H9 (cell line): ENCODE data around the gene SGCB. TPM values are rescaled to one million over a fixed set of nuclear protein-coding genes. Genes with fewer than 3 reads are reported as not detected.
"Not testable (repeated sequence)": the region's sequence is repeated elsewhere in the genome, so short reads cannot be mapped to it uniquely, and the experiment has no call there.

ENCODE experiments used
- DNase-seq: peaks from one replicate; pipeline ENCODE4 v3.0.0-alpha.2; 2017
- H2AFZ ChIP-seq: one replicate; pipeline ENCODE4 v1.6.1; 2013; ENCODE audit warnings: mild to moderate bottlenecking, low read length, control low read depth, moderate library complexity
- H2AK5ac ChIP-seq: 2 replicates; pipeline ENCODE4 v1.6.1; 2013; ENCODE audit warnings: low read length, control low read depth, mixed read lengths; ENCODE audit not compliant: insufficient read length
- H2BK120ac ChIP-seq: one replicate; pipeline ENCODE4 v1.6.1; 2013; ENCODE audit warnings: low read depth, mild to moderate bottlenecking, low read length, control low read depth, inconsistent platforms; ENCODE audit not compliant: poor library complexity, severe bottlenecking
- H2BK12ac ChIP-seq: 2 replicates; pipeline ENCODE4 v1.6.1; 2013; ENCODE audit warnings: low read length, control low read depth, mixed read lengths, low read depth; ENCODE audit not compliant: insufficient read length
- H2BK15ac ChIP-seq: 2 replicates; pipeline ENCODE4 v1.6.1; 2013; ENCODE audit warnings: low read depth, low read length, control low read depth
- H2BK20ac ChIP-seq: one replicate; pipeline ENCODE4 v1.6.1; 2013; ENCODE audit warnings: low read depth, mild to moderate bottlenecking, low read length, control low read depth, inconsistent platforms; ENCODE audit not compliant: poor library complexity, severe bottlenecking
- H2BK5ac ChIP-seq: 2 replicates; pipeline ENCODE4 v1.6.1; 2013; ENCODE audit warnings: low read length, control low read depth, mixed read lengths; ENCODE audit not compliant: insufficient read length
- H3K14ac ChIP-seq: 2 replicates; pipeline ENCODE4 v1.6.1; 2013; ENCODE audit warnings: low read length, control low read depth; ENCODE audit not compliant: insufficient read depth
- H3K18ac ChIP-seq: 2 replicates; pipeline ENCODE4 v1.6.1; 2013; ENCODE audit warnings: low read depth, mild to moderate bottlenecking, mixed read lengths, low read length, control low read depth; ENCODE audit not compliant: insufficient read length
- H3K23ac ChIP-seq: 2 replicates; pipeline ENCODE4 v1.6.1; 2013; ENCODE audit warnings: low read length, control low read depth, mixed read lengths, low read depth; ENCODE audit not compliant: insufficient read length
- H3K23me2 ChIP-seq: 2 replicates; pipeline ENCODE4 v1.6.1; 2013; ENCODE audit warnings: low read depth, mild to moderate bottlenecking, mixed read lengths, low read length, control low read depth; ENCODE audit not compliant: insufficient read length, poor library complexity, severe bottlenecking
- H3K27ac ChIP-seq: 2 replicates; pipeline ENCODE4 v1.5.1; 2013; ENCODE audit warnings: low read length, control low read depth, mixed read lengths, low read depth; ENCODE audit not compliant: insufficient read length
- H3K27me3 ChIP-seq: 2 replicates; pipeline ENCODE4 v1.6.1; 2013; ENCODE audit warnings: low read length, control low read depth, inconsistent platforms; ENCODE audit not compliant: insufficient read depth
- H3K4ac ChIP-seq: 2 replicates; pipeline ENCODE4 v1.6.1; 2013; ENCODE audit warnings: low read depth, mild to moderate bottlenecking, control low read depth, inconsistent platforms, low read length, moderate library complexity
- H3K4me1 ChIP-seq: 2 replicates; pipeline ENCODE4 v1.6.1; 2013; ENCODE audit warnings: low read length, control low read depth, inconsistent platforms; ENCODE audit not compliant: insufficient read depth
- H3K4me2 ChIP-seq: 2 replicates; pipeline ENCODE4 v1.6.1; 2013; ENCODE audit warnings: low read length, control low read depth, mixed read lengths; ENCODE audit not compliant: insufficient read length, insufficient read depth
- H3K56ac ChIP-seq: 2 replicates; pipeline ENCODE4 v1.6.1; 2013; ENCODE audit warnings: low read depth, mild to moderate bottlenecking, mixed read lengths, low read length, control low read depth; ENCODE audit not compliant: insufficient read length
- H3K79me1 ChIP-seq: 2 replicates; pipeline ENCODE4 v1.6.1; 2013; ENCODE audit warnings: low read depth, mild to moderate bottlenecking, moderate library complexity, low read length, control low read depth, inconsistent platforms; ENCODE audit not compliant: insufficient read depth, poor library complexity, severe bottlenecking
- H3K79me2 ChIP-seq: 2 replicates; pipeline ENCODE4 v1.6.1; 2013; ENCODE audit warnings: low read length, control low read depth, inconsistent platforms; ENCODE audit not compliant: insufficient read depth
- H3K9ac ChIP-seq: 2 replicates; pipeline ENCODE4 v1.6.1; 2013; ENCODE audit warnings: low read length, control low read depth, mixed read lengths; ENCODE audit not compliant: insufficient read length; ENCODE audit errors: extremely low read depth
- H3K9me3 ChIP-seq: one replicate; pipeline ENCODE4 v1.6.1; 2013; ENCODE audit warnings: low read depth, low read length, inconsistent platforms; ENCODE audit not compliant: control insufficient read depth
- H3T11ph ChIP-seq: one replicate; pipeline ENCODE4 v1.6.1; 2013; ENCODE audit warnings: mild to moderate bottlenecking, low read length, control low read depth, inconsistent platforms
- H4K20me1 ChIP-seq: one replicate; pipeline ENCODE4 v1.6.1; 2013; ENCODE audit not compliant: control insufficient read depth, insufficient read length, insufficient read depth
- H4K5ac ChIP-seq: 2 replicates; pipeline ENCODE4 v1.6.1; 2013; ENCODE audit warnings: low read depth, mild to moderate bottlenecking, mixed read lengths, low read length, control low read depth; ENCODE audit not compliant: insufficient read length
- H4K8ac ChIP-seq: replicated peaks from 2 replicates; pipeline ENCODE4 v1.6.1; 2013; ENCODE audit warnings: low read length, control low read depth, mixed read lengths, low read depth; ENCODE audit not compliant: insufficient read length
- H4K91ac ChIP-seq: 2 replicates; pipeline ENCODE4 v1.6.1; 2013; ENCODE audit warnings: low read depth, mild to moderate bottlenecking, moderate library complexity, mixed read lengths, low read length, control low read depth; ENCODE audit not compliant: insufficient read length
- H3K27ac Mint-ChIP-seq, 3 experiments: 2 replicates in 2 of 3; 3 replicates in 1 of 3; pipeline ENCODE4 v1.8.0; 2020 to 2021; ENCODE audit warnings: mixed read lengths in 3 of 3, mild to moderate bottlenecking in 1 of 3, moderate library complexity in 1 of 3
- H3K27me3 Mint-ChIP-seq: 2 replicates; pipeline ENCODE4 v1.8.0; 2021; ENCODE audit warnings: low read depth, mild to moderate bottlenecking, moderate library complexity, mixed read lengths
- H3K36me3 Mint-ChIP-seq, 3 experiments: 2 replicates in 2 of 3; 3 replicates in 1 of 3; pipeline ENCODE4 v1.8.0; 2020 to 2021; ENCODE audit warnings: low read depth in 3 of 3, mixed read lengths in 3 of 3; ENCODE audit not compliant: insufficient read depth in 1 of 3
- H3K4me1 Mint-ChIP-seq, 2 experiments: 2 replicates each; pipeline ENCODE4 v1.8.0; 2020; ENCODE audit warnings: mixed read lengths in 2 of 2
- H3K4me3 Mint-ChIP-seq, 2 experiments: 2 replicates in 1 of 2; 3 replicates in 1 of 2; pipeline ENCODE4 v1.8.0; 2020 to 2021; ENCODE audit warnings: mild to moderate bottlenecking in 2 of 2, mixed read lengths in 2 of 2, moderate library complexity in 1 of 2
- H3K9me3 Mint-ChIP-seq, 2 experiments: 2 replicates in 1 of 2; 3 replicates in 1 of 2; pipeline ENCODE4 v1.8.0; 2020; ENCODE audit warnings: mild to moderate bottlenecking in 2 of 2, mixed read lengths in 2 of 2, moderate library complexity in 1 of 2
- CTCF ChIP-seq: fragments of 200-600 bp; sonication (generic); conservative IDR thresholded peaks from 3 replicates; pipeline ENCODE4 v1.8.0; 2021; ENCODE audit warnings: antibody characterized with exemption, mild to moderate bottlenecking
- WGBS: extraction: QIAGEN DNeasy Blood & Tissue Kit; methylation state at CpG from one replicate; pipeline ENCODE4 v1.1.7; 2013; ENCODE audit warnings: missing lambda C conversion rate, low lambda C conversion rate, mixed read lengths; ENCODE audit not compliant: insufficient read length; ENCODE audit errors: extremely low coverage; 5-methylcytosine and 5-hydroxymethylcytosine counted together
- long read RNA-seq: library from polyadenylated mRNA; unstranded; transcript quantifications from one replicate; pipeline ENCODE4 v2.0.0, GENCODE V29; 2020
- total RNA-seq: library from RNA; stranded (reverse); gene quantifications from 2 replicates; pipeline ENCODE4 v1.2.1, GENCODE V29; 2021

SGCB gene
- 30.4 and 32.3 TPM in 2 replicates for total RNA-seq
- long read RNA-seq, full-length matches to known transcripts, result 147 of 191 reads
- long read RNA-seq, partial matches to known transcripts, result 4 of 191 reads
- long read RNA-seq, other reads (novel, unspliced or antisense), result 40 of 191 reads

GRCh38 chr4:52038103-52038912 is at the start of gene SGCB:
SGCB (minus strand) TSS chr4:52038299; CDS start chr4:52038259, 40 bp downstream.
- WGBS, result no CpG with 5 or more reads among the region's 70 CpGs

GRCh38 chr4:52086425-52086824 is 48.3 kb upstream of the SGCB start:
- H3K27me3 ChIP-seq, H3K27ac ChIP-seq, H3K4me1 Mint-ChIP-seq, H3K9me3 Mint-ChIP-seq, H2BK12ac ChIP-seq, H3K56ac ChIP-seq, H3K9me3 ChIP-seq, H3T11ph ChIP-seq, H3K23me2 ChIP-seq, H3K14ac ChIP-seq, H3K27me3 Mint-ChIP-seq, H3K36me3 Mint-ChIP-seq, H2BK120ac ChIP-seq, H3K27ac Mint-ChIP-seq, H3K4me3 Mint-ChIP-seq, H2BK20ac ChIP-seq, H3K4me1 ChIP-seq, H3K79me2 ChIP-seq, H3K4ac ChIP-seq, H3K23ac ChIP-seq, H3K4me2 ChIP-seq, H3K18ac ChIP-seq, H2BK5ac ChIP-seq, H3K79me1 ChIP-seq, H4K8ac ChIP-seq, H2AK5ac ChIP-seq, H3K9ac ChIP-seq, H4K20me1 ChIP-seq, H2AFZ ChIP-seq, H4K5ac ChIP-seq, H4K91ac ChIP-seq, H2BK15ac ChIP-seq, DNase-seq: not testable (repeated sequence)
- no CpG with 5 or more reads among the region's 1 CpG for WGBS

More at GRCh38 chr4:52038103-52038912, at the start of gene SGCB:
- H4K91ac ChIP-seq, result no peak within 1 kb of the TSS
- H3K56ac ChIP-seq, result no peak within 1 kb of the TSS
- H3K79me1 ChIP-seq, result no peaks in the 10 kb centered on the region
- H2BK12ac ChIP-seq, result no peak within 1 kb of the TSS
- H3K14ac ChIP-seq, result peak within 1 kb of the TSS; percentile 78
- DNase-seq, result peak; percentile 71
- Mint-ChIP-seq H3K27me3 (peaks cover 31% of the 10 kb centered on the region), H3K9me3 (no peaks in the 10 kb centered on the region; a peak in 1 of 5 replicates), H3K36me3 (peaks cover 0 to 3% (median 0%) of the 10 kb centered on the region in 3 experiments; a peak in 2 of 7 replicates), H3K27ac (peak within 1 kb of the TSS; percentile 65 to 96 (median 88); a peak in 6 of 7 replicates), H3K4me3 (peak within 1 kb of the TSS; percentile 77 to 90), H3K4me1 (peaks cover 22 to 27% of the 10 kb centered on the region in 2 experiments)
- H3K27ac ChIP-seq, result no peak within 1 kb of the TSS
- no peak within 1 kb of the TSS for H4K5ac ChIP-seq
- no peak within 1 kb of the TSS for H4K8ac ChIP-seq
- H3K23ac ChIP-seq, result no peak within 1 kb of the TSS
- H2AK5ac ChIP-seq, result no peak within 1 kb of the TSS
- H4K20me1 ChIP-seq, result no peaks in the 10 kb centered on the region
- H3K4ac ChIP-seq, result no peak within 1 kb of the TSS
- no peaks in the 10 kb centered on the region for H3K79me2 ChIP-seq
- H3K4me1 ChIP-seq, result no peaks in the 10 kb centered on the region
- peak within 1 kb of the TSS; percentile 52 for H3K9ac ChIP-seq
- no peaks in the 10 kb centered on the region for H3K23me2 ChIP-seq
- H3K4me2 ChIP-seq, result peak within 1 kb of the TSS; percentile 72
- no peak within 1 kb of the TSS for H2BK120ac ChIP-seq
- peak within 1 kb of the TSS; percentile 89 for H3K18ac ChIP-seq
- no peaks in the 10 kb centered on the region for H3K27me3 ChIP-seq
- no peak within 1 kb of the TSS for H2BK20ac ChIP-seq
- H2BK15ac ChIP-seq, result no peak within 1 kb of the TSS
- H3T11ph ChIP-seq, result no peak within 1 kb of the TSS
- no peaks in the 10 kb centered on the region for H3K9me3 ChIP-seq
- no peak for TF ChIP-seq CTCF
- H2AFZ ChIP-seq, result peak within 1 kb of the TSS; percentile 40
- no peak within 1 kb of the TSS for H2BK5ac ChIP-seq
